HL-60 (cell line): ENCODE measurements around the gene SUSD2.

Experiments used
- DNase-seq, 2 experiments: peaks; one replicate each; pipeline ENCODE4 v3.0.0-alpha.2; 2010 to 2020; ENCODE audit warnings: low read depth in 1 of 2, low spot score in 1 of 2
- H3K27ac ChIP-seq: fragments of 250-450 bp; sonication (Bioruptor Pico); replicated peaks from 2 replicates; pipeline ENCODE4 v1.5.1; 2020; ENCODE audit warnings: mild to moderate bottlenecking, moderate library complexity
- H3K27me3 ChIP-seq: fragments of 250-450 bp; sonication (Bioruptor Pico); 2 replicates; pipeline ENCODE4 v1.5.1; 2021; ENCODE audit warnings: mild to moderate bottlenecking, moderate library complexity; ENCODE audit not compliant: insufficient read depth, poor library complexity, severe bottlenecking
- H3K4me3 ChIP-seq: replicated peaks from 2 replicates; pipeline ENCODE4 v1.5.1; 2011; ENCODE audit warnings: mild to moderate bottlenecking, control low read depth, low read length; ENCODE audit not compliant: insufficient read depth
- GABPA ChIP-seq: IDR thresholded peaks from 2 replicates; pipeline ENCODE4 v1.6.1; 2012; ENCODE audit warnings: low read depth
- POLR2AphosphoS5 ChIP-seq: IDR thresholded peaks from 2 replicates; pipeline ENCODE4 v1.6.1; 2012; ENCODE audit warnings: low read depth
- SPI1 ChIP-seq: IDR thresholded peaks from 2 replicates; pipeline ENCODE4 v1.6.1; 2012; ENCODE audit warnings: low read depth, mild to moderate bottlenecking, borderline replicate concordance
- TF ChIP-seq, protein P1 (sequence below): IDR thresholded peaks from one replicate; pipeline ENCODE4 v1.5.1; 2011; ENCODE audit warnings: low read length, control low read depth, inconsistent platforms; ENCODE audit not compliant: insufficient read depth
- TF ChIP-seq, protein P2 (sequence below): IDR thresholded peaks from 2 replicates; pipeline ENCODE4 v1.6.1; 2012; ENCODE audit warnings: low read depth; ENCODE audit not compliant: insufficient replicate concordance

The SUSD2 gene

GRCh38 chr22:24217384-24217783 is 36.1 kb downstream of the SUSD2 start:
- DNase-seq, result no peak
- TF ChIP-seq POLR2AphosphoS5, result no peak
- TF ChIP-seq, protein P1, sequence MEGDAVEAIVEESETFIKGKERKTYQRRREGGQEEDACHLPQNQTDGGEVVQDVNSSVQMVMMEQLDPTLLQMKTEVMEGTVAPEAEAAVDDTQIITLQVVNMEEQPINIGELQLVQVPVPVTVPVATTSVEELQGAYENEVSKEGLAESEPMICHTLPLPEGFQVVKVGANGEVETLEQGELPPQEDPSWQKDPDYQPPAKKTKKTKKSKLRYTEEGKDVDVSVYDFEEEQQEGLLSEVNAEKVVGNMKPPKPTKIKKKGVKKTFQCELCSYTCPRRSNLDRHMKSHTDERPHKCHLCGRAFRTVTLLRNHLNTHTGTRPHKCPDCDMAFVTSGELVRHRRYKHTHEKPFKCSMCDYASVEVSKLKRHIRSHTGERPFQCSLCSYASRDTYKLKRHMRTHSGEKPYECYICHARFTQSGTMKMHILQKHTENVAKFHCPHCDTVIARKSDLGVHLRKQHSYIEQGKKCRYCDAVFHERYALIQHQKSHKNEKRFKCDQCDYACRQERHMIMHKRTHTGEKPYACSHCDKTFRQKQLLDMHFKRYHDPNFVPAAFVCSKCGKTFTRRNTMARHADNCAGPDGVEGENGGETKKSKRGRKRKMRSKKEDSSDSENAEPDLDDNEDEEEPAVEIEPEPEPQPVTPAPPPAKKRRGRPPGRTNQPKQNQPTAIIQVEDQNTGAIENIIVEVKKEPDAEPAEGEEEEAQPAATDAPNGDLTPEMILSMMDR, result no peak
- TF ChIP-seq SPI1, result no peak
- no peak for TF ChIP-seq GABPA
- TF ChIP-seq, protein P2, sequence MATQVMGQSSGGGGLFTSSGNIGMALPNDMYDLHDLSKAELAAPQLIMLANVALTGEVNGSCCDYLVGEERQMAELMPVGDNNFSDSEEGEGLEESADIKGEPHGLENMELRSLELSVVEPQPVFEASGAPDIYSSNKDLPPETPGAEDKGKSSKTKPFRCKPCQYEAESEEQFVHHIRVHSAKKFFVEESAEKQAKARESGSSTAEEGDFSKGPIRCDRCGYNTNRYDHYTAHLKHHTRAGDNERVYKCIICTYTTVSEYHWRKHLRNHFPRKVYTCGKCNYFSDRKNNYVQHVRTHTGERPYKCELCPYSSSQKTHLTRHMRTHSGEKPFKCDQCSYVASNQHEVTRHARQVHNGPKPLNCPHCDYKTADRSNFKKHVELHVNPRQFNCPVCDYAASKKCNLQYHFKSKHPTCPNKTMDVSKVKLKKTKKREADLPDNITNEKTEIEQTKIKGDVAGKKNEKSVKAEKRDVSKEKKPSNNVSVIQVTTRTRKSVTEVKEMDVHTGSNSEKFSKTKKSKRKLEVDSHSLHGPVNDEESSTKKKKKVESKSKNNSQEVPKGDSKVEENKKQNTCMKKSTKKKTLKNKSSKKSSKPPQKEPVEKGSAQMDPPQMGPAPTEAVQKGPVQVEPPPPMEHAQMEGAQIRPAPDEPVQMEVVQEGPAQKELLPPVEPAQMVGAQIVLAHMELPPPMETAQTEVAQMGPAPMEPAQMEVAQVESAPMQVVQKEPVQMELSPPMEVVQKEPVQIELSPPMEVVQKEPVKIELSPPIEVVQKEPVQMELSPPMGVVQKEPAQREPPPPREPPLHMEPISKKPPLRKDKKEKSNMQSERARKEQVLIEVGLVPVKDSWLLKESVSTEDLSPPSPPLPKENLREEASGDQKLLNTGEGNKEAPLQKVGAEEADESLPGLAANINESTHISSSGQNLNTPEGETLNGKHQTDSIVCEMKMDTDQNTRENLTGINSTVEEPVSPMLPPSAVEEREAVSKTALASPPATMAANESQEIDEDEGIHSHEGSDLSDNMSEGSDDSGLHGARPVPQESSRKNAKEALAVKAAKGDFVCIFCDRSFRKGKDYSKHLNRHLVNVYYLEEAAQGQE, result no peak
- Histone ChIP-seq H3K27ac (no peak overlapping the region), H3K27me3 (no peaks in the 10 kb centered on the region), H3K4me3 (no peak overlapping the region)

DNA sequence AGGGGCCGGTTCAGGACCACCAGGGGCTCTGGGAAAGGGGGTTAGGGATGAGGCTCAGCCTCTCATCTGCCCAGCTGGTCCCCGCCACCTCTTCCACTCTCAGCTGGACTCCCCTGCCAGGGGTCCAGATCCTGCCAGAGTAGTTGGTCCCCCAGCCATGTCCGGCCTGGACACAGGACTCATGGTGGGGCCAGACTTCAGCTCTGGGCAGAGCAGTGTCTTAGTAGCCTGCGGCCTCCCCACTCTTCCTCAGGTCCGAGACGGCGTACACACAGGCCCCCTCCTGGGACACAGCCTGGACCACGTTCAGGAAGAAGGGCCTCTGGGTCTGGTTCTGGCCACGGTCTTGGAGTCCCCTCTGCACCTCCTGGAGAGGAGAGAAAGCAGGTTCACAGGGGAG is 38.5 kb downstream of the SUSD2 start:
- no peak for TF ChIP-seq GABPA
- no peak for TF ChIP-seq POLR2AphosphoS5
- TF ChIP-seq SPI1, result no peak
- TF ChIP-seq, protein P1, result no peak
- TF ChIP-seq, protein P2, result no peak
- no peaks in the 10 kb centered on the region for H3K27me3 ChIP-seq
- H3K4me3 ChIP-seq, result no peak overlapping the region
- no peak for DNase-seq
- H3K27ac ChIP-seq, result no peak overlapping the region

DNA sequence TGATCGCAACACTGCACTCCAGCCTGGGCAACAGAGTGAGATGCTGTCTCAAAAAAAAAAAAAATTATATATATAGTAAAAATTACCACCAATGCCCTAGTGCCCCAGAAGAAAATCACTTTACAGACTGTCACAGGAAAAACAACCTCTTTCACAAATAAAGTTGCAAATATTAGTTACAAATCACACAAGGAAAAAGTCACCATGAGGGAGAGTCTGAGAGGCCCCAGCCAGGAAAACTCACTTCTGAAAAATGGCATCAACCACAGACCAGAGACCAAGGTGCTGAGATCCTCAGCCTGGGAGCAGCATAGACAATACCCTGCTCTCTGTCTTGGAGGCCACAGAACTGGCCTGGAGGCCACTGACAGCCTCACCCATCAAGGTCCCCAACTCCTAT is 43.2 kb downstream of the SUSD2 start:
- no peaks in the 10 kb centered on the region for H3K27me3 ChIP-seq
- no peak overlapping the region for H3K27ac ChIP-seq
- TF ChIP-seq, protein P2, result no peak
- TF ChIP-seq GABPA (no peak), SPI1 (no peak), POLR2AphosphoS5 (no peak)
- TF ChIP-seq, protein P1, result no peak
- no peak for DNase-seq
- H3K4me3 ChIP-seq, result no peak overlapping the region
